H1 (cell line): Measurements from ENCODE around the gene SLIT3. TPM values are rescaled to one million over a fixed set of nuclear protein-coding genes. Genes with fewer than 3 reads are reported as not detected.

Experiments used
- ATF2 ChIP-seq: IDR thresholded peaks from 2 replicates; pipeline ENCODE4 v1.6.1; 2012; ENCODE audit warnings: low read length, inconsistent platforms
- CHD1 ChIP-seq: IDR thresholded peaks from 2 replicates; pipeline ENCODE4 v1.6.1; 2012; ENCODE audit warnings: low read depth, low read length, improper control_type of control experiment
- EGR1 ChIP-seq: IDR thresholded peaks from 2 replicates; pipeline ENCODE4 v1.6.1; 2011; ENCODE audit warnings: low read depth, low read length, borderline replicate concordance
- GTF2F1 ChIP-seq: IDR thresholded peaks from 2 replicates; pipeline ENCODE4 v1.6.1; 2012; ENCODE audit warnings: low read depth, low read length, improper control_type of control experiment, borderline replicate concordance
- polyA plus RNA-seq, 7 experiments: library from polyadenylated mRNA; depleted of rRNA in 3 of 7; stranded (reverse) in 5 of 7; unstranded in 2 of 7; fragments of >200 nt in 5 of 7; fragments of 200-250 nt in 2 of 7; gene quantifications; 1 replicate in 5 of 7; 2 replicates in 1 of 7; 4 replicates in 1 of 7; pipeline versions ENCODE4 v1.2.1 to v1.2.3, GENCODE V29; 2011 to 2013; ENCODE audit warnings: missing spikeins in 2 of 7, mixed read lengths in 2 of 7
- total RNA-seq: library from RNA; stranded (reverse); fragmentation: NEBNext Ultra II Directional; extraction: Animal tissue kit (Norgen Biotek cat#: 25700); gene quantifications from 2 replicates; pipeline ENCODE4 v1.2.1, GENCODE V29; 2021
- TF ChIP-seq, protein P1 (sequence below): fragments of 300-600 bp; sonication (generic); IDR thresholded peaks from 2 replicates; pipeline ENCODE4 v1.7.1; 2012; ENCODE audit warnings: low read length, moderate library complexity, mild to moderate bottlenecking, inconsistent platforms; ENCODE audit not compliant: insufficient replicate concordance
- TF ChIP-seq, protein P2 (sequence below), 3 experiments: IDR thresholded peaks; 1 replicate in 2 of 3; 2 replicates in 1 of 3; pipeline versions ENCODE4 v1.5.1 to v1.6.1; 2011; ENCODE audit warnings: low read length in 3 of 3, mild to moderate bottlenecking in 3 of 3, inconsistent platforms in 2 of 3, low read depth in 1 of 3, moderate library complexity in 1 of 3; ENCODE audit not compliant: insufficient read depth in 1 of 3; ENCODE audit errors: control extremely low read depth in 1 of 3
- TF ChIP-seq, protein P3 (sequence below): IDR thresholded peaks from 2 replicates; pipeline ENCODE4 v1.6.1; 2012; ENCODE audit warnings: inconsistent platforms

Gene SLIT3
- total and polyA plus RNA-seq, 2 of the 8 experiments (the other 6 are each of a cell fraction or from before 2014, with no cell fraction given), result 1.1 to 1.2 TPM

GRCh38 chr5:168737066-168737465, 563.9 kb downstream of the SLIT3 start (continued):
- TF ChIP-seq, protein P1, sequence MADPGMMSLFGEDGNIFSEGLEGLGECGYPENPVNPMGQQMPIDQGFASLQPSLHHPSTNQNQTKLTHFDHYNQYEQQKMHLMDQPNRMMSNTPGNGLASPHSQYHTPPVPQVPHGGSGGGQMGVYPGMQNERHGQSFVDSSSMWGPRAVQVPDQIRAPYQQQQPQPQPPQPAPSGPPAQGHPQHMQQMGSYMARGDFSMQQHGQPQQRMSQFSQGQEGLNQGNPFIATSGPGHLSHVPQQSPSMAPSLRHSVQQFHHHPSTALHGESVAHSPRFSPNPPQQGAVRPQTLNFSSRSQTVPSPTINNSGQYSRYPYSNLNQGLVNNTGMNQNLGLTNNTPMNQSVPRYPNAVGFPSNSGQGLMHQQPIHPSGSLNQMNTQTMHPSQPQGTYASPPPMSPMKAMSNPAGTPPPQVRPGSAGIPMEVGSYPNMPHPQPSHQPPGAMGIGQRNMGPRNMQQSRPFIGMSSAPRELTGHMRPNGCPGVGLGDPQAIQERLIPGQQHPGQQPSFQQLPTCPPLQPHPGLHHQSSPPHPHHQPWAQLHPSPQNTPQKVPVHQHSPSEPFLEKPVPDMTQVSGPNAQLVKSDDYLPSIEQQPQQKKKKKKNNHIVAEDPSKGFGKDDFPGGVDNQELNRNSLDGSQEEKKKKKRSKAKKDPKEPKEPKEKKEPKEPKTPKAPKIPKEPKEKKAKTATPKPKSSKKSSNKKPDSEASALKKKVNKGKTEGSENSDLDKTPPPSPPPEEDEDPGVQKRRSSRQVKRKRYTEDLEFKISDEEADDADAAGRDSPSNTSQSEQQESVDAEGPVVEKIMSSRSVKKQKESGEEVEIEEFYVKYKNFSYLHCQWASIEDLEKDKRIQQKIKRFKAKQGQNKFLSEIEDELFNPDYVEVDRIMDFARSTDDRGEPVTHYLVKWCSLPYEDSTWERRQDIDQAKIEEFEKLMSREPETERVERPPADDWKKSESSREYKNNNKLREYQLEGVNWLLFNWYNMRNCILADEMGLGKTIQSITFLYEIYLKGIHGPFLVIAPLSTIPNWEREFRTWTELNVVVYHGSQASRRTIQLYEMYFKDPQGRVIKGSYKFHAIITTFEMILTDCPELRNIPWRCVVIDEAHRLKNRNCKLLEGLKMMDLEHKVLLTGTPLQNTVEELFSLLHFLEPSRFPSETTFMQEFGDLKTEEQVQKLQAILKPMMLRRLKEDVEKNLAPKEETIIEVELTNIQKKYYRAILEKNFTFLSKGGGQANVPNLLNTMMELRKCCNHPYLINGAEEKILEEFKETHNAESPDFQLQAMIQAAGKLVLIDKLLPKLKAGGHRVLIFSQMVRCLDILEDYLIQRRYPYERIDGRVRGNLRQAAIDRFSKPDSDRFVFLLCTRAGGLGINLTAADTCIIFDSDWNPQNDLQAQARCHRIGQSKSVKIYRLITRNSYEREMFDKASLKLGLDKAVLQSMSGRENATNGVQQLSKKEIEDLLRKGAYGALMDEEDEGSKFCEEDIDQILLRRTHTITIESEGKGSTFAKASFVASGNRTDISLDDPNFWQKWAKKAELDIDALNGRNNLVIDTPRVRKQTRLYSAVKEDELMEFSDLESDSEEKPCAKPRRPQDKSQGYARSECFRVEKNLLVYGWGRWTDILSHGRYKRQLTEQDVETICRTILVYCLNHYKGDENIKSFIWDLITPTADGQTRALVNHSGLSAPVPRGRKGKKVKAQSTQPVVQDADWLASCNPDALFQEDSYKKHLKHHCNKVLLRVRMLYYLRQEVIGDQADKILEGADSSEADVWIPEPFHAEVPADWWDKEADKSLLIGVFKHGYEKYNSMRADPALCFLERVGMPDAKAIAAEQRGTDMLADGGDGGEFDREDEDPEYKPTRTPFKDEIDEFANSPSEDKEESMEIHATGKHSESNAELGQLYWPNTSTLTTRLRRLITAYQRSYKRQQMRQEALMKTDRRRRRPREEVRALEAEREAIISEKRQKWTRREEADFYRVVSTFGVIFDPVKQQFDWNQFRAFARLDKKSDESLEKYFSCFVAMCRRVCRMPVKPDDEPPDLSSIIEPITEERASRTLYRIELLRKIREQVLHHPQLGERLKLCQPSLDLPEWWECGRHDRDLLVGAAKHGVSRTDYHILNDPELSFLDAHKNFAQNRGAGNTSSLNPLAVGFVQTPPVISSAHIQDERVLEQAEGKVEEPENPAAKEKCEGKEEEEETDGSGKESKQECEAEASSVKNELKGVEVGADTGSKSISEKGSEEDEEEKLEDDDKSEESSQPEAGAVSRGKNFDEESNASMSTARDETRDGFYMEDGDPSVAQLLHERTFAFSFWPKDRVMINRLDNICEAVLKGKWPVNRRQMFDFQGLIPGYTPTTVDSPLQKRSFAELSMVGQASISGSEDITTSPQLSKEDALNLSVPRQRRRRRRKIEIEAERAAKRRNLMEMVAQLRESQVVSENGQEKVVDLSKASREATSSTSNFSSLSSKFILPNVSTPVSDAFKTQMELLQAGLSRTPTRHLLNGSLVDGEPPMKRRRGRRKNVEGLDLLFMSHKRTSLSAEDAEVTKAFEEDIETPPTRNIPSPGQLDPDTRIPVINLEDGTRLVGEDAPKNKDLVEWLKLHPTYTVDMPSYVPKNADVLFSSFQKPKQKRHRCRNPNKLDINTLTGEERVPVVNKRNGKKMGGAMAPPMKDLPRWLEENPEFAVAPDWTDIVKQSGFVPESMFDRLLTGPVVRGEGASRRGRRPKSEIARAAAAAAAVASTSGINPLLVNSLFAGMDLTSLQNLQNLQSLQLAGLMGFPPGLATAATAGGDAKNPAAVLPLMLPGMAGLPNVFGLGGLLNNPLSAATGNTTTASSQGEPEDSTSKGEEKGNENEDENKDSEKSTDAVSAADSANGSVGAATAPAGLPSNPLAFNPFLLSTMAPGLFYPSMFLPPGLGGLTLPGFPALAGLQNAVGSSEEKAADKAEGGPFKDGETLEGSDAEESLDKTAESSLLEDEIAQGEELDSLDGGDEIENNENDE, result no peak
- TF ChIP-seq, protein P2, sequence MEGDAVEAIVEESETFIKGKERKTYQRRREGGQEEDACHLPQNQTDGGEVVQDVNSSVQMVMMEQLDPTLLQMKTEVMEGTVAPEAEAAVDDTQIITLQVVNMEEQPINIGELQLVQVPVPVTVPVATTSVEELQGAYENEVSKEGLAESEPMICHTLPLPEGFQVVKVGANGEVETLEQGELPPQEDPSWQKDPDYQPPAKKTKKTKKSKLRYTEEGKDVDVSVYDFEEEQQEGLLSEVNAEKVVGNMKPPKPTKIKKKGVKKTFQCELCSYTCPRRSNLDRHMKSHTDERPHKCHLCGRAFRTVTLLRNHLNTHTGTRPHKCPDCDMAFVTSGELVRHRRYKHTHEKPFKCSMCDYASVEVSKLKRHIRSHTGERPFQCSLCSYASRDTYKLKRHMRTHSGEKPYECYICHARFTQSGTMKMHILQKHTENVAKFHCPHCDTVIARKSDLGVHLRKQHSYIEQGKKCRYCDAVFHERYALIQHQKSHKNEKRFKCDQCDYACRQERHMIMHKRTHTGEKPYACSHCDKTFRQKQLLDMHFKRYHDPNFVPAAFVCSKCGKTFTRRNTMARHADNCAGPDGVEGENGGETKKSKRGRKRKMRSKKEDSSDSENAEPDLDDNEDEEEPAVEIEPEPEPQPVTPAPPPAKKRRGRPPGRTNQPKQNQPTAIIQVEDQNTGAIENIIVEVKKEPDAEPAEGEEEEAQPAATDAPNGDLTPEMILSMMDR (IDR thresholded peaks at IDR 0.05; ENCODE audit: control extremely low read depth in 1 of 3, insufficient read depth in 1 of 3, low read depth in 1 of 3, low read length in 3 of 3), result no peak
- TF ChIP-seq ATF2 (no peak), GTF2F1 (no peak), CHD1 (no peak), EGR1 (no peak)
- TF ChIP-seq, protein P3, sequence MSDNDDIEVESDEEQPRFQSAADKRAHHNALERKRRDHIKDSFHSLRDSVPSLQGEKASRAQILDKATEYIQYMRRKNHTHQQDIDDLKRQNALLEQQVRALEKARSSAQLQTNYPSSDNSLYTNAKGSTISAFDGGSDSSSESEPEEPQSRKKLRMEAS, result no peak
